MCF 10A (cell line): ENCODE results near the gene FAXDC2. TPM values are rescaled to one million over a fixed set of nuclear protein-coding genes. Genes with fewer than 3 reads are reported as not detected.

Experiments used
- BruUV-seq: library from RNA; stranded (reverse); fragments of 400-500 nt; replicated peaks from 2 replicates; lab custom pipeline; 2021; lab: Mats Ljungman, UMichigan
- CTCF ChIA-PET: fragments of 300-600 bp; sonication (Branson Sonifier 250); formaldehyde crosslinking; extraction: SDS; loops from one replicate; lab custom pipeline; 2021; ENCODE audit warnings: antibody characterized with exemption, inconsistent platforms; lab: Yijun Ruan, JAX
- POLR2A ChIA-PET: fragments of 300-600, 350-650 bp; sonication (Branson Sonifier 250); formaldehyde crosslinking; extraction: SDS; loops from one replicate; lab custom pipeline; 2020; ENCODE audit warnings: antibody characterized with exemption, inconsistent platforms; lab: Yijun Ruan, JAX
- DNase-seq: peaks from one replicate; pipeline ENCODE4 v3.0.0-alpha.2; 2018; ENCODE audit not compliant: unreplicated experiment
- H3K27ac Mint-ChIP-seq: one replicate; pipeline ENCODE4 v1.8.0; 2022; ENCODE audit warnings: mild to moderate bottlenecking, low read depth, mixed read lengths; ENCODE audit not compliant: unreplicated experiment
- H3K27me3 Mint-ChIP-seq: one replicate; pipeline ENCODE4 v1.8.0; 2022; ENCODE audit warnings: mixed read lengths; ENCODE audit not compliant: insufficient read depth, unreplicated experiment
- H3K36me3 Mint-ChIP-seq: one replicate; pipeline ENCODE4 v1.8.0; 2022; ENCODE audit warnings: mild to moderate bottlenecking, moderate library complexity, mixed read lengths; ENCODE audit not compliant: insufficient read depth, unreplicated experiment
- H3K4me1 Mint-ChIP-seq: one replicate; pipeline ENCODE4 v1.8.0; 2022; ENCODE audit warnings: mixed read lengths; ENCODE audit not compliant: insufficient read depth, unreplicated experiment
- H3K4me3 Mint-ChIP-seq: one replicate; pipeline ENCODE4 v1.8.0; 2022; ENCODE audit warnings: mild to moderate bottlenecking, moderate library complexity, mixed read lengths; ENCODE audit not compliant: unreplicated experiment
- H3K9me3 Mint-ChIP-seq: one replicate; pipeline ENCODE4 v1.8.0; 2022; ENCODE audit warnings: mixed read lengths; ENCODE audit not compliant: unreplicated experiment
- intact Hi-C: fragments of 100-400 bp; cut with micrococcal nuclease; formaldehyde crosslinking; loops from 2 replicates; pipeline ENCODE4 v1.14.1; 2022
- total RNA-seq: library from RNA; stranded (reverse); gene quantifications from 2 replicates; pipeline ENCODE4 v1.2.3, GENCODE V29; 2022
- TF ChIP-seq, protein P1 (sequence below): fragments of 200-600 bp; IDR thresholded peaks from one replicate; pipeline ENCODE4 v1.8.0; 2022; ENCODE audit warnings: antibody characterized with exemption, mild to moderate bottlenecking; ENCODE audit not compliant: unreplicated experiment

FAXDC2 gene
- total RNA-seq, 1 experiment from 2014 or later = 2.1 TPM

DNA sequence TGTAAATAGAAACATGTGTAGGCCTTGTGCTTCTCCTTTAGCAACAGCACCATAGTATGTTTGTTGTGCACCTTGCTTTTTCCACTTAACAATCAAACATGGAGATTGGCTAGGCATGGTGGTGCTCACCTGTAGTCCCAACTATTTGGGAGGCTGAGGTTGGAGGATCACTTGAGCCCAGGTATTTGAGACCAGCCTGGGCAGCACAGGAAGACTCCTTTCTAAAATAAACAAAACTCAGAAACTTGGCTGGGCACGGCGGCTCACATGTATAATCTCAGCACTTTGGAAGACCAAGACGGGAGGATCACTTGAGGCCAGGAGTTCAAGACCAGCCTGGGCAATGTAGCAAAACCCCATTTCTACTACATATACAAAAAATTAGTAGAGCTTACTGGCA, 948 bp upstream of the FAXDC2 start:
- Mint-ChIP-seq H3K4me3 (no peak overlapping the region), H3K27ac (peak overlapping the region; percentile 80)
- intact Hi-C loops = no loop called here

DNA sequence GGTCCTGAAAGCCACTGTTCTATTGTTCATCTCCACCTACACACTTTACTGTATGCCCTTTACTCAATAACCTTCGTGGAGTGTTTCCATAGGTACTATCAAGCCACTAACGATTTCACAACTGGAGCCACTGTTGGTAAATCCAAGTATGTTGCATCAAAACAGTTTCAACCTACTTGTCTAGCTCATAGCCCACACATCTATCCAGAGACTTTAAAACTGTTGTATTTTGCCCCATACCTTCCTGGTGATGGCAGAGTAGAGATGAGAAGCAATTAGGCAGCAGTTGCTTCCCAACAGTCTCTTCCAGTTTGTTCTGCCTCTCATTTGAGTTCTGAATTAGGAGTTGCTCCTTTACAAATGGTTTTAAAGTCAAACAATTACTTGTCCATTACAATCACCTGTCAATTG, 607 bp downstream of the FAXDC2 start:
- DNase-seq = peak; percentile 77
- Mint-ChIP-seq H3K4me1 (peaks cover 13% of the 10 kb centered on the region), H3K9me3 (no peaks in the 10 kb centered on the region), H3K27ac (no peak overlapping the region), H3K36me3 (peaks cover 6% of the 10 kb centered on the region), H3K27me3 (no peaks in the 10 kb centered on the region), H3K4me3 (peak overlapping the region; percentile 80)
- TF ChIP-seq, protein P1, sequence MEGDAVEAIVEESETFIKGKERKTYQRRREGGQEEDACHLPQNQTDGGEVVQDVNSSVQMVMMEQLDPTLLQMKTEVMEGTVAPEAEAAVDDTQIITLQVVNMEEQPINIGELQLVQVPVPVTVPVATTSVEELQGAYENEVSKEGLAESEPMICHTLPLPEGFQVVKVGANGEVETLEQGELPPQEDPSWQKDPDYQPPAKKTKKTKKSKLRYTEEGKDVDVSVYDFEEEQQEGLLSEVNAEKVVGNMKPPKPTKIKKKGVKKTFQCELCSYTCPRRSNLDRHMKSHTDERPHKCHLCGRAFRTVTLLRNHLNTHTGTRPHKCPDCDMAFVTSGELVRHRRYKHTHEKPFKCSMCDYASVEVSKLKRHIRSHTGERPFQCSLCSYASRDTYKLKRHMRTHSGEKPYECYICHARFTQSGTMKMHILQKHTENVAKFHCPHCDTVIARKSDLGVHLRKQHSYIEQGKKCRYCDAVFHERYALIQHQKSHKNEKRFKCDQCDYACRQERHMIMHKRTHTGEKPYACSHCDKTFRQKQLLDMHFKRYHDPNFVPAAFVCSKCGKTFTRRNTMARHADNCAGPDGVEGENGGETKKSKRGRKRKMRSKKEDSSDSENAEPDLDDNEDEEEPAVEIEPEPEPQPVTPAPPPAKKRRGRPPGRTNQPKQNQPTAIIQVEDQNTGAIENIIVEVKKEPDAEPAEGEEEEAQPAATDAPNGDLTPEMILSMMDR = no peak
- ChIA-PET CTCF (interaction anchor here (0.7 to 1.4 kb wide), 6 partner anchors 10 to 1457 kb away, joined by 3 to 4 read pairs (median 3); no protein-coding TSS in a partner anchor), POLR2A (interaction anchor here (0.6 to 5.0 kb wide), 9 partner anchors 9 to 811 kb away, joined by 3 to 37 read pairs (median 7); partner anchors contain the start of genes CNOT8, FAM114A2 and MFAP3)
- intact Hi-C loops = no loop called here
- BruUV-seq = no TSS peak

More for the DNA sequence above, 948 bp upstream of the FAXDC2 start:
- Mint-ChIP-seq H3K4me1 (peaks cover 13% of the 10 kb centered on the region), H3K9me3 (no peaks in the 10 kb centered on the region), H3K27me3 (no peaks in the 10 kb centered on the region), H3K36me3 (peaks cover 11% of the 10 kb centered on the region)
- ChIA-PET POLR2A (interaction anchor here (0.6 to 5.0 kb wide), 11 partner anchors 9 to 276 kb away, joined by 3 to 37 read pairs (median 4); no protein-coding TSS in a partner anchor), CTCF (interaction anchor here (0.6 to 1.7 kb wide), 5 partner anchors 9 to 772 kb away, joined by 3 to 5 read pairs (median 4); no protein-coding TSS in a partner anchor)
- no peak for DNase-seq
- no TSS peak for BruUV-seq
- TF ChIP-seq, protein P1 = no peak

DNA sequence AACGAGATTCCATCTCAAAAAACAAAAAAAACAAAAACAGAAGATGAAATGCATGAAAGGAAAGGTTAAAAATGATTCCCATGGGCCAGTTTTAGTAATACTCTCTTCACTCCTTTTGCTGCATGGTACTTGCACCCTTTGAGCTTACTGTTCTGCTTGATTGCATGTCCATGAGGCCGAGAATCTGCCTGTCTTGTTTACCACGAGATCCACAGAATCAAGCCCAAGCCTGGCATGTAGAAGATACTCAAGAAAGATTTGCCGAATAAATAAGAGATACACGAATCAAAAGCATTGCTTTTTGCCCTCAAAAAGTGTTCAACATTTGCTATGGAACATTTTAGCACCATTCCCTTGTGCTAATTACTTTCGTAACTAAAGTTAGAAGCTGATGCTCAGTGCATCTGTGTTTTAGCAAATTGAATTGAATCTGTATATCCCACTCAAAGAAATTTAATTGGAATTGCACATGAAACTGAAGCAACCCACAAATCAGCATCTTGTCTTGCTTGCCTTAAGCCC, 1.1 kb downstream of the FAXDC2 start:
- no peak overlapping the region for H3K27ac Mint-ChIP-seq
- H3K4me1 Mint-ChIP-seq = peaks cover 13% of the 10 kb centered on the region
- ChIA-PET POLR2A (interaction anchor here (0.6 to 5.0 kb wide), 10 partner anchors 8 to 811 kb away, joined by 3 to 37 read pairs (median 6); partner anchors contain the start of genes CNOT8, FAM114A2 and MFAP3), CTCF (interaction anchor here (0.6 to 1.4 kb wide), 9 partner anchors 9 to 1457 kb away, joined by 3 to 4 read pairs (median 3); no protein-coding TSS in a partner anchor)
- TF ChIP-seq, protein P1 = no peak
- no peaks in the 10 kb centered on the region for H3K9me3 Mint-ChIP-seq
- H3K36me3 Mint-ChIP-seq = peaks cover 6% of the 10 kb centered on the region
- no peak for DNase-seq
- BruUV-seq = no TSS peak
- H3K27me3 Mint-ChIP-seq = no peaks in the 10 kb centered on the region
- intact Hi-C loops = no loop called here
- peak overlapping the region; percentile 80 for H3K4me3 Mint-ChIP-seq

DNA sequence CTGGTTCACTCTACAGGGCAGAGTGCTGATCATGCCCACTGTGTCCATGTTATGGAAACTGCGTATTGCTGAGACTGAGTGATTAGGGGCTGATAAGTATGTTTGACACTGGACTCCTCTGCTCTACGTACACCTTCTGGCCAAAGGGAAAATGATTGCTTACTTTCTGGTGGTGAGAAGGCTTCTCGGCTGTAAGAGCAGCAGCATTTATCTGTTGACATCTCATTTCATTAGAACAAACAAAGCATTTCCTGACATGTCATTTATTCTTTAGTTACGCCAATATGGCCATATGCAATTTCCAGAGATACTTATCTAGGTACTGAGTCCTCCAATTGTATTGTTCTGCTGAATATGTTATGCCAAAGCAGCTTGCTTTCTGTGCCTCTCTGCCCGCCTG, 5.6 kb downstream of the FAXDC2 start:
- ChIA-PET POLR2A (interaction anchor here (0.6 to 2.8 kb wide), 5 partner anchors 9 to 665 kb away, joined by 3 to 18 read pairs (median 5); partner anchors contain the start of gene CNOT8), CTCF (interaction anchor here (0.6 to 1.4 kb wide), 3 partner anchors 9 to 1679 kb away, joined by 4 read pairs; no protein-coding TSS in a partner anchor)
- Mint-ChIP-seq H3K4me3 (no peak overlapping the region), H3K9me3 (no peaks in the 10 kb centered on the region), H3K36me3 (peaks cover 9% of the 10 kb centered on the region), H3K27me3 (no peaks in the 10 kb centered on the region), H3K27ac (no peak overlapping the region), H3K4me1 (peaks cover 10% of the 10 kb centered on the region)
- TF ChIP-seq, protein P1 = no peak
- intact Hi-C loops = no loop called here
- BruUV-seq = no TSS peak
- no peak for DNase-seq
